SK-N-MC (cell line): ENCODE data around the gene TFAM.

Experiments
- EZH2 ChIP-seq: fragments of 200-600 bp; sonication (generic); IDR thresholded peaks from one replicate; pipeline ENCODE4 v1.6.1; 2017; ENCODE audit warnings: antibody characterized with exemption
- POLR2AphosphoS5 ChIP-seq: IDR thresholded peaks from 2 replicates; pipeline ENCODE4 v1.6.1; 2012; ENCODE audit warnings: mild to moderate bottlenecking, low read depth, low read length, borderline replicate concordance

GRCh38 chr10:58393317-58393716 lies 8.1 kb downstream of the TFAM start:
- TF ChIP-seq EZH2 = no peak
- no peak for TF ChIP-seq POLR2AphosphoS5
